GM23338 (cell line): Measurements from ENCODE around the gene NOL3.

Experiments
- CREB1 ChIP-seq: fragments of 250-450 bp; sonication (Bioruptor Pico); IDR thresholded peaks from 2 replicates; pipeline ENCODE4 v1.5.0; 2020; ENCODE audit warnings: low read depth, mild to moderate bottlenecking, moderate library complexity
- EZH2 ChIP-seq: fragments of 200-600 bp; sonication (generic); IDR thresholded peaks from one replicate; pipeline ENCODE4 v1.8.0; 2017; ENCODE audit warnings: antibody characterized with exemption, mild to moderate bottlenecking, low read depth; ENCODE audit not compliant: unreplicated experiment
- EZH2phosphoT487 ChIP-seq: fragments of 200-600 bp; sonication (generic); IDR thresholded peaks from one replicate; pipeline ENCODE4 v1.8.1; 2018; ENCODE audit warnings: antibody characterized with exemption; ENCODE audit not compliant: unreplicated experiment
- NANOG ChIP-seq: IDR thresholded peaks from 2 replicates; pipeline ENCODE4 v1.6.1; 2016; ENCODE audit warnings: antibody characterized with exemption, borderline replicate concordance
- POLR2AphosphoS5 ChIP-seq: IDR thresholded peaks from 2 replicates; pipeline ENCODE4 v1.6.1; 2016; ENCODE audit warnings: antibody characterized with exemption, low read depth
- STAT1 ChIP-seq: IDR thresholded peaks from one replicate; pipeline ENCODE4 v1.6.1; 2016; ENCODE audit warnings: antibody characterized with exemption; ENCODE audit not compliant: unreplicated experiment
- ZNF114 ChIP-seq: fragments of 250-450 bp; sonication (Bioruptor Pico); IDR thresholded peaks from 2 replicates; pipeline ENCODE4 v1.5.0; 2020; ENCODE audit warnings: mild to moderate bottlenecking, moderate library complexity
- TF ChIP-seq, protein P1 (sequence below), 2 experiments: fragments of 200-600 bp in 1 of 2; sonication (generic) in 1 of 2; conservative IDR thresholded peaks; 2 replicates each; pipeline versions ENCODE4 v1.5.1 to v1.6.1; 2016 to 2017; ENCODE audit warnings: antibody characterized with exemption in 2 of 2, low read depth in 2 of 2, mild to moderate bottlenecking in 2 of 2, moderate library complexity in 1 of 2
- TF ChIP-seq, protein P2 (sequence below): IDR thresholded peaks from one replicate; pipeline ENCODE4 v1.6.1; 2018; ENCODE audit warnings: antibody characterized with exemption; ENCODE audit not compliant: unreplicated experiment
- TF ChIP-seq, protein P3 (sequence below): fragments of 250-450 bp; sonication (Bioruptor Pico); IDR thresholded peaks from 2 replicates; pipeline ENCODE4 v1.5.0; 2020; ENCODE audit warnings: mild to moderate bottlenecking, moderate library complexity
- TF ChIP-seq, protein P4 (sequence below): IDR thresholded peaks from 2 replicates; pipeline ENCODE4 v1.6.1; 2016; ENCODE audit warnings: antibody characterized with exemption

DNA sequence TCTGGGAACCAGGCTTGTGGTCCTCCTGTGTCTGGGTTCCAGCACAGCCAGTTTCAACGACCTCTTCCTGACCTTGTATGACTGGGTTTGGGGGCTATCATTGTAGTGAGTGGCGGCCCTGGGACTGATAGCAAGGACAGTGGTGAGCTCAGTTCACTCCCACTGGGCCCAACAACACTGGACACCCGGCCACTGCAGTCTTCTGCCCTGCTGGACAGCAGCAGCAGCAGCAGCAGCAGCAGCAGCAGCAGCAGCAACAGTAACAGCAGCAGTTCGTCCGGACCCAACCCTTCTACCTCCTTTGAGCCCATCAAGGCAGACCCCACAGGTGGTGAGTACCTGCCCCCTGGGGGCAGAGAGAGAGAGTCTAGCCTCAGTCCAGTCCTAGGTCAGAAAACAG, 25.3 kb downstream of the NOL3 start:
- TF ChIP-seq, protein P1, sequence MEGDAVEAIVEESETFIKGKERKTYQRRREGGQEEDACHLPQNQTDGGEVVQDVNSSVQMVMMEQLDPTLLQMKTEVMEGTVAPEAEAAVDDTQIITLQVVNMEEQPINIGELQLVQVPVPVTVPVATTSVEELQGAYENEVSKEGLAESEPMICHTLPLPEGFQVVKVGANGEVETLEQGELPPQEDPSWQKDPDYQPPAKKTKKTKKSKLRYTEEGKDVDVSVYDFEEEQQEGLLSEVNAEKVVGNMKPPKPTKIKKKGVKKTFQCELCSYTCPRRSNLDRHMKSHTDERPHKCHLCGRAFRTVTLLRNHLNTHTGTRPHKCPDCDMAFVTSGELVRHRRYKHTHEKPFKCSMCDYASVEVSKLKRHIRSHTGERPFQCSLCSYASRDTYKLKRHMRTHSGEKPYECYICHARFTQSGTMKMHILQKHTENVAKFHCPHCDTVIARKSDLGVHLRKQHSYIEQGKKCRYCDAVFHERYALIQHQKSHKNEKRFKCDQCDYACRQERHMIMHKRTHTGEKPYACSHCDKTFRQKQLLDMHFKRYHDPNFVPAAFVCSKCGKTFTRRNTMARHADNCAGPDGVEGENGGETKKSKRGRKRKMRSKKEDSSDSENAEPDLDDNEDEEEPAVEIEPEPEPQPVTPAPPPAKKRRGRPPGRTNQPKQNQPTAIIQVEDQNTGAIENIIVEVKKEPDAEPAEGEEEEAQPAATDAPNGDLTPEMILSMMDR (conservative IDR thresholded peaks at IDR 0.05; ENCODE audit: low read depth in 2 of 2) = no peak
- TF ChIP-seq EZH2 (no peak), CREB1 (CRISPR knock-in tag) (no peak), EZH2phosphoT487 (no peak), POLR2AphosphoS5 (no peak), STAT1 (no peak), NANOG (no peak), ZNF114 (no peak)
- TF ChIP-seq, protein P2, sequence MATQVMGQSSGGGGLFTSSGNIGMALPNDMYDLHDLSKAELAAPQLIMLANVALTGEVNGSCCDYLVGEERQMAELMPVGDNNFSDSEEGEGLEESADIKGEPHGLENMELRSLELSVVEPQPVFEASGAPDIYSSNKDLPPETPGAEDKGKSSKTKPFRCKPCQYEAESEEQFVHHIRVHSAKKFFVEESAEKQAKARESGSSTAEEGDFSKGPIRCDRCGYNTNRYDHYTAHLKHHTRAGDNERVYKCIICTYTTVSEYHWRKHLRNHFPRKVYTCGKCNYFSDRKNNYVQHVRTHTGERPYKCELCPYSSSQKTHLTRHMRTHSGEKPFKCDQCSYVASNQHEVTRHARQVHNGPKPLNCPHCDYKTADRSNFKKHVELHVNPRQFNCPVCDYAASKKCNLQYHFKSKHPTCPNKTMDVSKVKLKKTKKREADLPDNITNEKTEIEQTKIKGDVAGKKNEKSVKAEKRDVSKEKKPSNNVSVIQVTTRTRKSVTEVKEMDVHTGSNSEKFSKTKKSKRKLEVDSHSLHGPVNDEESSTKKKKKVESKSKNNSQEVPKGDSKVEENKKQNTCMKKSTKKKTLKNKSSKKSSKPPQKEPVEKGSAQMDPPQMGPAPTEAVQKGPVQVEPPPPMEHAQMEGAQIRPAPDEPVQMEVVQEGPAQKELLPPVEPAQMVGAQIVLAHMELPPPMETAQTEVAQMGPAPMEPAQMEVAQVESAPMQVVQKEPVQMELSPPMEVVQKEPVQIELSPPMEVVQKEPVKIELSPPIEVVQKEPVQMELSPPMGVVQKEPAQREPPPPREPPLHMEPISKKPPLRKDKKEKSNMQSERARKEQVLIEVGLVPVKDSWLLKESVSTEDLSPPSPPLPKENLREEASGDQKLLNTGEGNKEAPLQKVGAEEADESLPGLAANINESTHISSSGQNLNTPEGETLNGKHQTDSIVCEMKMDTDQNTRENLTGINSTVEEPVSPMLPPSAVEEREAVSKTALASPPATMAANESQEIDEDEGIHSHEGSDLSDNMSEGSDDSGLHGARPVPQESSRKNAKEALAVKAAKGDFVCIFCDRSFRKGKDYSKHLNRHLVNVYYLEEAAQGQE = no peak
- TF ChIP-seq, protein P3, sequence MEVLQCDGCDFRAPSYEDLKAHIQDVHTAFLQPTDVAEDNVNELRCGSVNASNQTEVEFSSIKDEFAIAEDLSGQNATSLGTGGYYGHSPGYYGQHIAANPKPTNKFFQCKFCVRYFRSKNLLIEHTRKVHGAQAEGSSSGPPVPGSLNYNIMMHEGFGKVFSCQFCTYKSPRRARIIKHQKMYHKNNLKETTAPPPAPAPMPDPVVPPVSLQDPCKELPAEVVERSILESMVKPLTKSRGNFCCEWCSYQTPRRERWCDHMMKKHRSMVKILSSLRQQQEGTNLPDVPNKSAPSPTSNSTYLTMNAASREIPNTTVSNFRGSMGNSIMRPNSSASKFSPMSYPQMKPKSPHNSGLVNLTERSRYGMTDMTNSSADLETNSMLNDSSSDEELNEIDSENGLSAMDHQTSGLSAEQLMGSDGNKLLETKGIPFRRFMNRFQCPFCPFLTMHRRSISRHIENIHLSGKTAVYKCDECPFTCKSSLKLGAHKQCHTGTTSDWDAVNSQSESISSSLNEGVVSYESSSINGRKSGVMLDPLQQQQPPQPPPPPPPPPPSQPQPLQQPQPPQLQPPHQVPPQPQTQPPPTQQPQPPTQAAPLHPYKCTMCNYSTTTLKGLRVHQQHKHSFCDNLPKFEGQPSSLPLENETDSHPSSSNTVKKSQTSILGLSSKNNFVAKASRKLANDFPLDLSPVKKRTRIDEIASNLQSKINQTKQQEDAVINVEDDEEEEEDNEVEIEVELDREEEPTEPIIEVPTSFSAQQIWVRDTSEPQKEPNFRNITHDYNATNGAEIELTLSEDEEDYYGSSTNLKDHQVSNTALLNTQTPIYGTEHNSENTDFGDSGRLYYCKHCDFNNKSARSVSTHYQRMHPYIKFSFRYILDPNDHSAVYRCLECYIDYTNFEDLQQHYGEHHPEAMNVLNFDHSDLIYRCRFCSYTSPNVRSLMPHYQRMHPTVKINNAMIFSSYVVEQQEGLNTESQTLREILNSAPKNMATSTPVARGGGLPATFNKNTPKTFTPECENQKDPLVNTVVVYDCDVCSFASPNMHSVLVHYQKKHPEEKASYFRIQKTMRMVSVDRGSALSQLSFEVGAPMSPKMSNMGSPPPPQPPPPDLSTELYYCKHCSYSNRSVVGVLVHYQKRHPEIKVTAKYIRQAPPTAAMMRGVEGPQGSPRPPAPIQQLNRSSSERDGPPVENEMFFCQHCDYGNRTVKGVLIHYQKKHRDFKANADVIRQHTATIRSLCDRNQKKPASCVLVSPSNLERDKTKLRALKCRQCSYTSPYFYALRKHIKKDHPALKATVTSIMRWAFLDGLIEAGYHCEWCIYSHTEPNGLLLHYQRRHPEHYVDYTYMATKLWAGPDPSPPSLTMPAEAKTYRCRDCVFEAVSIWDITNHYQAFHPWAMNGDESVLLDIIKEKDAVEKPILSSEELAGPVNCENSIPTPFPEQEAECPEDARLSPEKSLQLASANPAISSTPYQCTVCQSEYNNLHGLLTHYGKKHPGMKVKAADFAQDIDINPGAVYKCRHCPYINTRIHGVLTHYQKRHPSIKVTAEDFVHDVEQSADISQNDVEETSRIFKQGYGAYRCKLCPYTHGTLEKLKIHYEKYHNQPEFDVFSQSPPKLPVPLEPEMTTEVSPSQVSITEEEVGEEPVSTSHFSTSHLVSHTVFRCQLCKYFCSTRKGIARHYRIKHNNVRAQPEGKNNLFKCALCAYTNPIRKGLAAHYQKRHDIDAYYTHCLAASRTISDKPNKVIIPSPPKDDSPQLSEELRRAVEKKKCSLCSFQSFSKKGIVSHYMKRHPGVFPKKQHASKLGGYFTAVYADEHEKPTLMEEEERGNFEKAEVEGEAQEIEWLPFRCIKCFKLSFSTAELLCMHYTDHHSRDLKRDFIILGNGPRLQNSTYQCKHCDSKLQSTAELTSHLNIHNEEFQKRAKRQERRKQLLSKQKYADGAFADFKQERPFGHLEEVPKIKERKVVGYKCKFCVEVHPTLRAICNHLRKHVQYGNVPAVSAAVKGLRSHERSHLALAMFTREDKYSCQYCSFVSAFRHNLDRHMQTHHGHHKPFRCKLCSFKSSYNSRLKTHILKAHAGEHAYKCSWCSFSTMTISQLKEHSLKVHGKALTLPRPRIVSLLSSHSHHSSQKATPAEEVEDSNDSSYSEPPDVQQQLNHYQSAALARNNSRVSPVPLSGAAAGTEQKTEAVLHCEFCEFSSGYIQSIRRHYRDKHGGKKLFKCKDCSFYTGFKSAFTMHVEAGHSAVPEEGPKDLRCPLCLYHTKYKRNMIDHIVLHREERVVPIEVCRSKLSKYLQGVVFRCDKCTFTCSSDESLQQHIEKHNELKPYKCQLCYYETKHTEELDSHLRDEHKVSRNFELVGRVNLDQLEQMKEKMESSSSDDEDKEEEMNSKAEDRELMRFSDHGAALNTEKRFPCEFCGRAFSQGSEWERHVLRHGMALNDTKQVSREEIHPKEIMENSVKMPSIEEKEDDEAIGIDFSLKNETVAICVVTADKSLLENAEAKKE (CRISPR knock-in tag) = no peak
- TF ChIP-seq, protein P4, sequence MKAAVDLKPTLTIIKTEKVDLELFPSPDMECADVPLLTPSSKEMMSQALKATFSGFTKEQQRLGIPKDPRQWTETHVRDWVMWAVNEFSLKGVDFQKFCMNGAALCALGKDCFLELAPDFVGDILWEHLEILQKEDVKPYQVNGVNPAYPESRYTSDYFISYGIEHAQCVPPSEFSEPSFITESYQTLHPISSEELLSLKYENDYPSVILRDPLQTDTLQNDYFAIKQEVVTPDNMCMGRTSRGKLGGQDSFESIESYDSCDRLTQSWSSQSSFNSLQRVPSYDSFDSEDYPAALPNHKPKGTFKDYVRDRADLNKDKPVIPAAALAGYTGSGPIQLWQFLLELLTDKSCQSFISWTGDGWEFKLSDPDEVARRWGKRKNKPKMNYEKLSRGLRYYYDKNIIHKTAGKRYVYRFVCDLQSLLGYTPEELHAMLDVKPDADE = no peak
